H9 (cell line): ENCODE results near the gene TNNT1. TPM values are rescaled to one million over a fixed set of nuclear protein-coding genes. Genes with fewer than 3 reads are reported as not detected.

Experiments used
- DNase-seq: peaks from one replicate; pipeline ENCODE4 v3.0.0-alpha.2; 2017
- H2AFZ ChIP-seq: one replicate; pipeline ENCODE4 v1.6.1; 2013; ENCODE audit warnings: mild to moderate bottlenecking, low read length, control low read depth, moderate library complexity
- H2AK5ac ChIP-seq: 2 replicates; pipeline ENCODE4 v1.6.1; 2013; ENCODE audit warnings: low read length, control low read depth, mixed read lengths; ENCODE audit not compliant: insufficient read length
- H2BK120ac ChIP-seq: one replicate; pipeline ENCODE4 v1.6.1; 2013; ENCODE audit warnings: low read depth, mild to moderate bottlenecking, low read length, control low read depth, inconsistent platforms; ENCODE audit not compliant: poor library complexity, severe bottlenecking
- H2BK12ac ChIP-seq: 2 replicates; pipeline ENCODE4 v1.6.1; 2013; ENCODE audit warnings: low read length, control low read depth, mixed read lengths, low read depth; ENCODE audit not compliant: insufficient read length
- H2BK15ac ChIP-seq: 2 replicates; pipeline ENCODE4 v1.6.1; 2013; ENCODE audit warnings: low read depth, low read length, control low read depth
- H2BK20ac ChIP-seq: one replicate; pipeline ENCODE4 v1.6.1; 2013; ENCODE audit warnings: low read depth, mild to moderate bottlenecking, low read length, control low read depth, inconsistent platforms; ENCODE audit not compliant: poor library complexity, severe bottlenecking
- H2BK5ac ChIP-seq: 2 replicates; pipeline ENCODE4 v1.6.1; 2013; ENCODE audit warnings: low read length, control low read depth, mixed read lengths; ENCODE audit not compliant: insufficient read length
- H3K14ac ChIP-seq: 2 replicates; pipeline ENCODE4 v1.6.1; 2013; ENCODE audit warnings: low read length, control low read depth; ENCODE audit not compliant: insufficient read depth
- H3K18ac ChIP-seq: 2 replicates; pipeline ENCODE4 v1.6.1; 2013; ENCODE audit warnings: low read depth, mild to moderate bottlenecking, mixed read lengths, low read length, control low read depth; ENCODE audit not compliant: insufficient read length
- H3K23ac ChIP-seq: 2 replicates; pipeline ENCODE4 v1.6.1; 2013; ENCODE audit warnings: low read length, control low read depth, mixed read lengths, low read depth; ENCODE audit not compliant: insufficient read length
- H3K23me2 ChIP-seq: 2 replicates; pipeline ENCODE4 v1.6.1; 2013; ENCODE audit warnings: low read depth, mild to moderate bottlenecking, mixed read lengths, low read length, control low read depth; ENCODE audit not compliant: insufficient read length, poor library complexity, severe bottlenecking
- H3K27ac ChIP-seq: 2 replicates; pipeline ENCODE4 v1.5.1; 2013; ENCODE audit warnings: low read length, control low read depth, mixed read lengths, low read depth; ENCODE audit not compliant: insufficient read length
- H3K27me3 ChIP-seq: 2 replicates; pipeline ENCODE4 v1.6.1; 2013; ENCODE audit warnings: low read length, control low read depth, inconsistent platforms; ENCODE audit not compliant: insufficient read depth
- H3K4ac ChIP-seq: 2 replicates; pipeline ENCODE4 v1.6.1; 2013; ENCODE audit warnings: low read depth, mild to moderate bottlenecking, control low read depth, inconsistent platforms, low read length, moderate library complexity
- H3K4me1 ChIP-seq: 2 replicates; pipeline ENCODE4 v1.6.1; 2013; ENCODE audit warnings: low read length, control low read depth, inconsistent platforms; ENCODE audit not compliant: insufficient read depth
- H3K4me2 ChIP-seq: 2 replicates; pipeline ENCODE4 v1.6.1; 2013; ENCODE audit warnings: low read length, control low read depth, mixed read lengths; ENCODE audit not compliant: insufficient read length, insufficient read depth
- H3K56ac ChIP-seq: 2 replicates; pipeline ENCODE4 v1.6.1; 2013; ENCODE audit warnings: low read depth, mild to moderate bottlenecking, mixed read lengths, low read length, control low read depth; ENCODE audit not compliant: insufficient read length
- H3K79me1 ChIP-seq: 2 replicates; pipeline ENCODE4 v1.6.1; 2013; ENCODE audit warnings: low read depth, mild to moderate bottlenecking, moderate library complexity, low read length, control low read depth, inconsistent platforms; ENCODE audit not compliant: insufficient read depth, poor library complexity, severe bottlenecking
- H3K79me2 ChIP-seq: 2 replicates; pipeline ENCODE4 v1.6.1; 2013; ENCODE audit warnings: low read length, control low read depth, inconsistent platforms; ENCODE audit not compliant: insufficient read depth
- H3K9ac ChIP-seq: 2 replicates; pipeline ENCODE4 v1.6.1; 2013; ENCODE audit warnings: low read length, control low read depth, mixed read lengths; ENCODE audit not compliant: insufficient read length; ENCODE audit errors: extremely low read depth
- H3K9me3 ChIP-seq: one replicate; pipeline ENCODE4 v1.6.1; 2013; ENCODE audit warnings: low read depth, low read length, inconsistent platforms; ENCODE audit not compliant: control insufficient read depth
- H3T11ph ChIP-seq: one replicate; pipeline ENCODE4 v1.6.1; 2013; ENCODE audit warnings: mild to moderate bottlenecking, low read length, control low read depth, inconsistent platforms
- H4K20me1 ChIP-seq: one replicate; pipeline ENCODE4 v1.6.1; 2013; ENCODE audit not compliant: control insufficient read depth, insufficient read length, insufficient read depth
- H4K5ac ChIP-seq: 2 replicates; pipeline ENCODE4 v1.6.1; 2013; ENCODE audit warnings: low read depth, mild to moderate bottlenecking, mixed read lengths, low read length, control low read depth; ENCODE audit not compliant: insufficient read length
- H4K8ac ChIP-seq: replicated peaks from 2 replicates; pipeline ENCODE4 v1.6.1; 2013; ENCODE audit warnings: low read length, control low read depth, mixed read lengths, low read depth; ENCODE audit not compliant: insufficient read length
- H4K91ac ChIP-seq: 2 replicates; pipeline ENCODE4 v1.6.1; 2013; ENCODE audit warnings: low read depth, mild to moderate bottlenecking, moderate library complexity, mixed read lengths, low read length, control low read depth; ENCODE audit not compliant: insufficient read length
- H3K27ac Mint-ChIP-seq, 3 experiments: 2 replicates in 2 of 3; 3 replicates in 1 of 3; pipeline ENCODE4 v1.8.0; 2020 to 2021; ENCODE audit warnings: mixed read lengths in 3 of 3, mild to moderate bottlenecking in 1 of 3, moderate library complexity in 1 of 3
- H3K27me3 Mint-ChIP-seq: 2 replicates; pipeline ENCODE4 v1.8.0; 2021; ENCODE audit warnings: low read depth, mild to moderate bottlenecking, moderate library complexity, mixed read lengths
- H3K36me3 Mint-ChIP-seq, 3 experiments: 2 replicates in 2 of 3; 3 replicates in 1 of 3; pipeline ENCODE4 v1.8.0; 2020 to 2021; ENCODE audit warnings: low read depth in 3 of 3, mixed read lengths in 3 of 3; ENCODE audit not compliant: insufficient read depth in 1 of 3
- H3K4me1 Mint-ChIP-seq, 2 experiments: 2 replicates each; pipeline ENCODE4 v1.8.0; 2020; ENCODE audit warnings: mixed read lengths in 2 of 2
- H3K4me3 Mint-ChIP-seq, 2 experiments: 2 replicates in 1 of 2; 3 replicates in 1 of 2; pipeline ENCODE4 v1.8.0; 2020 to 2021; ENCODE audit warnings: mild to moderate bottlenecking in 2 of 2, mixed read lengths in 2 of 2, moderate library complexity in 1 of 2
- H3K9me3 Mint-ChIP-seq, 2 experiments: 2 replicates in 1 of 2; 3 replicates in 1 of 2; pipeline ENCODE4 v1.8.0; 2020; ENCODE audit warnings: mild to moderate bottlenecking in 2 of 2, mixed read lengths in 2 of 2, moderate library complexity in 1 of 2
- CTCF ChIP-seq: fragments of 200-600 bp; sonication (generic); conservative IDR thresholded peaks from 3 replicates; pipeline ENCODE4 v1.8.0; 2021; ENCODE audit warnings: antibody characterized with exemption, mild to moderate bottlenecking
- WGBS: extraction: QIAGEN DNeasy Blood & Tissue Kit; methylation state at CpG from one replicate; pipeline ENCODE4 v1.1.7; 2013; ENCODE audit warnings: missing lambda C conversion rate, low lambda C conversion rate, mixed read lengths; ENCODE audit not compliant: insufficient read length; ENCODE audit errors: extremely low coverage; 5-methylcytosine and 5-hydroxymethylcytosine counted together
- total RNA-seq: library from RNA; stranded (reverse); gene quantifications from 2 replicates; pipeline ENCODE4 v1.2.1, GENCODE V29; 2021

TNNT1 gene
- total RNA-seq, 1 experiment from 2014 or later: 127 TPM

GRCh38 chr19:55189403-55189835, 40.4 kb upstream of the TNNT1 start:
- Histone ChIP-seq H3K4me2 (no peak overlapping the region), H2BK120ac (no peak overlapping the region), H3K56ac (no peak overlapping the region), H2BK15ac (no peak overlapping the region), H3K27me3 (no peaks in the 10 kb centered on the region), H3K9me3 (no peaks in the 10 kb centered on the region), H3K23ac (no peak overlapping the region), H2BK12ac (no peak overlapping the region), H3K4ac (no peak overlapping the region), H3K18ac (no peak overlapping the region), H2AFZ (no peak overlapping the region), H3K4me1 (no peaks in the 10 kb centered on the region), H3K79me1 (no peaks in the 10 kb centered on the region), H4K8ac (no peak overlapping the region), H4K20me1 (no peaks in the 10 kb centered on the region), H3K23me2 (no peaks in the 10 kb centered on the region), H3T11ph (no peak overlapping the region), H3K9ac (no peak overlapping the region), H3K79me2 (no peaks in the 10 kb centered on the region), H2BK5ac (no peak overlapping the region), H4K91ac (no peak overlapping the region), H4K5ac (no peak overlapping the region), H3K27ac (no peak overlapping the region), H2BK20ac (no peak overlapping the region), H2AK5ac (no peak overlapping the region), H3K14ac (no peak overlapping the region)
- DNase-seq: peak; percentile 41
- no CpG with 5 or more reads among the region's 15 CpGs for WGBS
- no peaks in the 10 kb centered on the region for H3K36me3 Mint-ChIP-seq
- peak overlapping the region in 1 of 3 experiments; percentile 15; a peak in 1 of 7 replicates for H3K27ac Mint-ChIP-seq
- TF ChIP-seq CTCF: no peak
- H3K4me1 Mint-ChIP-seq: peaks cover 0 to 4% of the 10 kb centered on the region in 2 experiments; a peak in 1 of 4 replicates
- H3K4me3 Mint-ChIP-seq: no peak overlapping the region
- peaks cover 49% of the 10 kb centered on the region for H3K27me3 Mint-ChIP-seq
- H3K9me3 Mint-ChIP-seq: no peaks in the 10 kb centered on the region; a peak in 1 of 5 replicates
